Right renal pelvis (tissue), 4 donors: ENCODE data around the gene DDB1. TPM values are rescaled to one million over a fixed set of nuclear protein-coding genes. Genes with fewer than 3 reads are reported as not detected.

Experiments used
- polyA plus RNA-seq, 4 donors: library from polyadenylated mRNA; unstranded; fragments of 120-200 nt; gene quantifications; one replicate each; pipeline ENCODE4 v1.2.1, GENCODE V29; 2013; ENCODE audit not compliant: insufficient read length in 4 of 4

The DDB1 gene
- polyA plus RNA-seq, 4 donors, result 200 to 221 (median 213) TPM

Other genes with a start within 250 kb of the DDB1 start
- under 1 TPM in 2 of 4 donors, not detected in 2; 0.06 to 0.23 TPM for gene CD5, start 230.6 kb downstream of the DDB1 start, polyA plus RNA-seq
- 10 to 100 TPM; 18.2 to 21.9 (median 19.3) TPM for gene VPS37C, start 171.7 kb downstream of the DDB1 start, polyA plus RNA-seq
- gene PGA3, start 129.6 kb downstream of the DDB1 start, polyA plus RNA-seq, result under 1 TPM in 3 of 4 donors, not detected in 1; 0.05 to 0.51 (median 0.22) TPM
- under 1 TPM; 0.19 to 0.87 (median 0.49) TPM for gene PGA4, start 110.8 kb downstream of the DDB1 start, polyA plus RNA-seq
- under 1 TPM in 2 of 4 donors, not detected in 2; 0.18 to 0.35 TPM for gene PGA5, start 91.9 kb downstream of the DDB1 start, polyA plus RNA-seq
- gene VWCE, start 37.8 kb downstream of the DDB1 start, polyA plus RNA-seq, result 1 to 10 TPM; 1.9 to 2.6 (median 2.2) TPM
- 10 to 100 TPM; 49.4 to 71.4 (median 58.3) TPM for gene TKFC, start 123 bp upstream of the DDB1 start, polyA plus RNA-seq
- gene CYB561A3, start 28.8 kb upstream of the DDB1 start, polyA plus RNA-seq, result 10 to 100 TPM; 24.4 to 30.2 (median 27.9) TPM
- 10 to 100 TPM; 40.1 to 46.2 (median 43.9) TPM for gene TMEM138, start 29.3 kb upstream of the DDB1 start, polyA plus RNA-seq
- 10 to 100 TPM; 28.7 to 35.9 (median 32.1) TPM for gene TMEM216, start 59.5 kb upstream of the DDB1 start, polyA plus RNA-seq
- 100 to 1,000 TPM in 3 of 4 donors, 10 to 100 TPM in 1; 99.0 to 117 (median 109) TPM for gene CPSF7, start 96.9 kb upstream of the DDB1 start, polyA plus RNA-seq
- gene SDHAF2, start 97.0 kb upstream of the DDB1 start, polyA plus RNA-seq, result 10 to 100 TPM; 47.8 to 58.5 (median 50.2) TPM
- gene LRRC10B, start 175.6 kb upstream of the DDB1 start, polyA plus RNA-seq, result 1 to 10 TPM; 1.0 to 5.3 (median 1.4) TPM
- gene SYT7, start 248.0 kb upstream of the DDB1 start, polyA plus RNA-seq, result 1 to 10 TPM; 4.7 to 7.5 (median 5.2) TPM